Measurements from ENCODE around the gene LIX1.

Gene LIX1

DNA sequence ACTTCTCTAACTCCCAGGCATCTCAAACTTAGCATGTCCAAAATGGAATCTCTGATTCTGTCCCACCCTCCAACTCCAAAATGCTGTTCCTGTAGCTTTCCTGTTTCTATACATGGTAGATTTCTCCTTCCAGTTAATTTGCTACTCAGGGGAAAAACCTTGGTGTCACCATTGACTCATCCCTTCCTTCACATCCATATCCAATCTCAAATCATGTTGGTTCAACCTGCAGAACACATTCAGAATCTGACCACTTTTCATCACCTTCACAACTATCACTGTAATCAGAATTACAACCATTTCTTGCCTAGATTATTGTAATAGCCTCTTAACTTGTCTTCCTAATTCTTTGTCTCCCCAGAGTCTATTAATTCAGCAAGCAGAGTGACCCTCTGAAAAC is 29.8 kb upstream of the LIX1 start:
- no peak overlapping the region for H3K27ac ChIP-seq (ENCODE audit: low read depth, low read length, poor library complexity, severe bottlenecking)
- H2AFZ ChIP-seq (ENCODE audit: low read length) = no peak overlapping the region
- no peak overlapping the region for H3K4me2 ChIP-seq (ENCODE audit: low read length)
- no peaks in the 10 kb centered on the region for H3F3A ChIP-seq (ENCODE audit: insufficient read depth, low read length)
- H4K20me1 ChIP-seq (ENCODE audit: insufficient read depth, low read length) = no peaks in the 10 kb centered on the region
- no peaks in the 10 kb centered on the region for H3K27me3 ChIP-seq (ENCODE audit: insufficient read depth, low read length)
- H3K4me1 ChIP-seq (ENCODE audit: insufficient read depth, low read length, severe bottlenecking) = peaks cover 11% of the 10 kb centered on the region
- TF ChIP-seq EZH2 (IDR thresholded peaks at IDR 0.05; ENCODE audit: borderline replicate concordance, low read length) (no peak), CTCF (IDR thresholded peaks at IDR 0.05; ENCODE audit: low read length) (no peak)
- no peaks in the 10 kb centered on the region for H3K9me3 ChIP-seq (ENCODE audit: low read length)
- peaks cover 97% of the 10 kb centered on the region for H3K36me3 ChIP-seq (ENCODE audit: insufficient read depth, low read length)
- H3K4me3 ChIP-seq (ENCODE audit: low read depth, low read length, poor library complexity, severe bottlenecking) = no peak overlapping the region
- no peaks in the 10 kb centered on the region for H3K79me2 ChIP-seq (ENCODE audit: insufficient read depth, low read length)
- no peak overlapping the region for H3K9ac ChIP-seq (ENCODE audit: low read length)
- H3K9me2 ChIP-seq (ENCODE audit: low read depth, low read length) = no peaks in the 10 kb centered on the region

- Histone ChIP-seq H3K4me2 (ENCODE audit: low read length) (no peak overlapping the region), H3K27me3 (ENCODE audit: insufficient read depth, low read length) (no peaks in the 10 kb centered on the region), H3K9me2 (ENCODE audit: low read depth, low read length) (no peaks in the 10 kb centered on the region), H3K4me1 (ENCODE audit: insufficient read depth, low read length, severe bottlenecking) (peaks cover 13% of the 10 kb centered on the region), H3K27ac (ENCODE audit: low read depth, low read length, poor library complexity, severe bottlenecking) (no peak overlapping the region), H3K36me3 (ENCODE audit: insufficient read depth, low read length) (peaks cover 96% of the 10 kb centered on the region), H3K4me3 (ENCODE audit: low read depth, low read length, poor library complexity, severe bottlenecking) (no peak overlapping the region), H3K9me3 (ENCODE audit: low read length) (no peaks in the 10 kb centered on the region), H4K20me1 (ENCODE audit: insufficient read depth, low read length) (no peaks in the 10 kb centered on the region), H3K9ac (ENCODE audit: low read length) (no peak overlapping the region), H3K79me2 (ENCODE audit: insufficient read depth, low read length) (no peaks in the 10 kb centered on the region), H2AFZ (ENCODE audit: low read length) (no peak overlapping the region), H3F3A (ENCODE audit: insufficient read depth, low read length) (no peaks in the 10 kb centered on the region)
- no peak for TF ChIP-seq EZH2 (IDR thresholded peaks at IDR 0.05; ENCODE audit: borderline replicate concordance, low read length)
- no peak for TF ChIP-seq CTCF (IDR thresholded peaks at IDR 0.05; ENCODE audit: low read length)
These were observed 29.3 kb upstream of the LIX1 start for GRCh38 chr5:97171703-97172102.

GRCh38 chr5:97167435-97167834 is 25.0 kb upstream of the LIX1 start:
- H3K9me2 ChIP-seq (ENCODE audit: low read depth, low read length) = no peaks in the 10 kb centered on the region
- H3K9me3 ChIP-seq (ENCODE audit: low read length) = no peaks in the 10 kb centered on the region
- H3K4me2 ChIP-seq (ENCODE audit: low read length) = peak overlapping the region; percentile 46; the same call in 1 of the 2 replicates
- no peak overlapping the region for H3K4me3 ChIP-seq (ENCODE audit: low read depth, low read length, poor library complexity, severe bottlenecking)
- H3F3A ChIP-seq (ENCODE audit: insufficient read depth, low read length) = peaks cover 7% of the 10 kb centered on the region; the same call in 1 of the 2 replicates
- TF ChIP-seq EZH2 (IDR thresholded peaks at IDR 0.05; ENCODE audit: borderline replicate concordance, low read length) = no peak
- TF ChIP-seq CTCF (IDR thresholded peaks at IDR 0.05; ENCODE audit: low read length) = no peak
- no peaks in the 10 kb centered on the region for H3K27me3 ChIP-seq (ENCODE audit: insufficient read depth, low read length)
- H2AFZ ChIP-seq (ENCODE audit: low read length) = no peak overlapping the region
- peak overlapping the region; percentile 23; the same call in 1 of the 2 replicates for H3K9ac ChIP-seq (ENCODE audit: low read length)
- no peaks in the 10 kb centered on the region for H4K20me1 ChIP-seq (ENCODE audit: insufficient read depth, low read length)
- H3K79me2 ChIP-seq (ENCODE audit: insufficient read depth, low read length) = no peaks in the 10 kb centered on the region
- H3K4me1 ChIP-seq (ENCODE audit: insufficient read depth, low read length, severe bottlenecking) = peaks cover 13% of the 10 kb centered on the region
- H3K27ac ChIP-seq (ENCODE audit: low read depth, low read length, poor library complexity, severe bottlenecking) = peak overlapping the region; percentile 70
- peaks cover 90% of the 10 kb centered on the region for H3K36me3 ChIP-seq (ENCODE audit: insufficient read depth, low read length)

Measured in OCI-LY1 (cell line).